GM19193 (cell line): Measurements from ENCODE around the gene LHFPL6.

Experiments used
- POLR2A ChIP-seq: IDR thresholded peaks from 4 replicates; pipeline ENCODE4 v1.6.1; 2011; ENCODE audit not compliant: insufficient read depth, insufficient read length; ENCODE audit errors: extremely low read depth

The LHFPL6 gene

GRCh38 chr13:39483326-39483725 is 119.7 kb downstream of the LHFPL6 start:
- no peak for TF ChIP-seq POLR2A

DNA sequence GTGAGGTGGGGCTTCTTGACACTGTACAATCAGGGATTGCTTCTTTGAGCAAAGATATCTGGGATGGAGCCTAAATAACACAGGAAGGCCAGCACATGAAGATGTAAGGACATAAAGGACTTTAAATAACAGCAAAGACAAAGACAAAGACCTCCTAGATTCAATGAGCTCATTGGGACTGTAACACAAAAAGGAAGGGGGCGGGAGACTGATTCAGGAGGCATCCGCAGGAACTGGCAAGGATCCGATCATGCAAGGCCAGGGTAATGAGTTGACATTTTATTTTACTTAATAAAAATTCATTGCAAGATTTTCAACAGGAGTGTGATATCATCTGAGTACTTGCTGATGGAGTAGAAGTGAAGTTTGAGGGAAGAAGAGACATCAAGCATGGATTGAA is 121.5 kb downstream of the LHFPL6 start:
- TF ChIP-seq POLR2A = no peak

GRCh38 chr13:39474600-39474999 is 128.4 kb downstream of the LHFPL6 start:
- no peak for TF ChIP-seq POLR2A

GRCh38 chr13:39469676-39470075 is 133.3 kb downstream of the LHFPL6 start:
- no peak for TF ChIP-seq POLR2A

DNA sequence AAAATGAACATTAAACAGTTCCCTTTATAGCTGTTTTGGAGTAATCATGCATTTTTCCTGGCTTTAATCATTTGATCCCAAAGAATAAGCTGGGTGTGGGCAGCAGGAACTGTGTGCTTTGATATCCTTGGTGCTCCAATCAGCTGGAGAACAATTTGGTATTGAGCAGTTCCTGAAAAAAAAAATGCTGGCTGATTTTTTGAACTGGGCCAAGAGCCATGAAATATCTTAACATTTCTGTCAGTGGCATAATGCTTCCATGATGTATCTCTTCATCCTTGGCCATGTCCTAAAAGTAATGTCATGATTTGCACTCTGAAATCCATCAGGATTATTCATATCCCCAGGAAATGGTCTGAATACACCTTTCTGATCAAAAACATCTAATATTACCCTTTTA is 134.7 kb downstream of the LHFPL6 start:
- TF ChIP-seq POLR2A = no peak

DNA sequence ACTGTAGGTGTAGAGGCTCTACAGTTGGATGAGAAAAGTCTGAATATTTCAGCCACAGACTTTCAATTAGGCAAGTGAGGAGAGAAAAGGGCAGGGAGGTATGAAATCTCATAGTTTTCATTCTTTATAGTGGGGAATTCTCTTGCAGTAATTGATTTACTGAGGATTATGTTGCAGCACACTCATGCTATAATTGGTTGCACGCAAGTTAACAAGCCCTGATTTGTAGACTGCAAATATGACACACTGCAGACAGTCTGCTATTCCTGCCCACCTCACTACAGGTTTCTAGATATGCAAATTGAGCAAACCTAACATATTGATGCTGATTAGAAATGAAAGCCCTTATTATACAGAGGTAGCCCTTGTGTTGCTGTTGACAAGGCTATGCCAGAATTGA is 139.4 kb downstream of the LHFPL6 start:
- no peak for TF ChIP-seq POLR2A

- no peak for TF ChIP-seq POLR2A
Observed at GRCh38 chr13:39462906-39463305, 140.1 kb downstream of the LHFPL6 start.

GRCh38 chr13:39462428-39462827 is 140.6 kb downstream of the LHFPL6 start:
- no peak for TF ChIP-seq POLR2A

GRCh38 chr13:39461685-39462266 is 141.2 kb downstream of the LHFPL6 start:
- TF ChIP-seq POLR2A = no peak

- no peak for TF ChIP-seq POLR2A
Observed at GRCh38 chr13:39457274-39457673, 145.7 kb downstream of the LHFPL6 start.

DNA sequence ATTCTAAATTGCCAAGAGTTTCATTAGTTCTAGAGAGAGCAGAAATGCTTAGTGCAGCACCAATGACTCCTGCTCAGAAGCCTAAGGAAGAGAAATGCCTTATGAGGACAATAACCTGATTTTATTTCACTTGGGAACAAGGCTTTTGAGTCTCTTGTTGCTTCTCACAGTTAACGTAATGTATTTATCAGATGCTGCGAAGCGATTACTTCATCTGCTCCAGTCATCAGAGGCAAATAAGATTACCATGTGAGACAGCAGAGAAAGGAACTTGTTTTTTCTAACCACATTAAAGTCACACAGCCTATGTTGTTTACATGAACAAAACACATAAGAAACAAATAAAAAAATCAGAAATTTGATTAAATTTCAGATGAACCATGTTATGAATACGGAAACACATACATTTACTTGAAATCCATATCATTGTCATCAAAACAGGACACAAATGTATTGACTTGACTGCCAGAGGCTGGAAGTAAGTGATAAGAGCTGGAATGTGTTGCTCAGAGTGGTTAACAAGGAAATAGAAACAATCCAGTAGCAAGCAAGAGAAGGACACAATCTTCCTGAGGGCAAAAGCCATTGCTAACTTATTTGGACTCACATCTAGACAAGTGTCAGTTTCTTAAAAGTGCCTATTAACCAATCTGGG is 147.3 kb downstream of the LHFPL6 start:
- TF ChIP-seq POLR2A = no peak

GRCh38 chr13:39452834-39453233 is 150.2 kb downstream of the LHFPL6 start:
- TF ChIP-seq POLR2A = no peak

- TF ChIP-seq POLR2A = no peak
Observed at GRCh38 chr13:39452417-39452816, 150.6 kb downstream of the LHFPL6 start.

DNA sequence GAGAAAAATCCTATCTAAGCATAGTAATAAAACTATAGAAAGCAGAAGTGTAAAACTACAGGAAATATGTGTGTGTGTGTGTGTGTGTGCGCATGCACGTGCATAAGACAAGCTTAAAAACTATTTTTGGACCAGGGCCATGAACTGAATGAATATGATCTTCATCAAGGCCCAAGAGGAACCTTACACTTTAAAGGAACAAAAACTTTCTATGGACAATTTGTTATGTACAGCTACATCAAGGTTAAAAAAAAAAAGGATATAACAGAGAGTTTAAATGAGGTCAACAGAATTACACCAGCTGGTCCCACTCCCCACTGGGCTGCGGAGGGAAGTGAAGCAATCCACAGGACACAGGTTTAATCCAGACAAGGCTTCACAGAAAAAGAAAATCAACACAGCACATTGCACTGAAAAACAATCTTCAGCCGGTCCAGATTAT is 151.1 kb downstream of the LHFPL6 start:
- TF ChIP-seq POLR2A = no peak

- TF ChIP-seq POLR2A = no peak
Observed at GRCh38 chr13:39451301-39451700, 151.7 kb downstream of the LHFPL6 start.

DNA sequence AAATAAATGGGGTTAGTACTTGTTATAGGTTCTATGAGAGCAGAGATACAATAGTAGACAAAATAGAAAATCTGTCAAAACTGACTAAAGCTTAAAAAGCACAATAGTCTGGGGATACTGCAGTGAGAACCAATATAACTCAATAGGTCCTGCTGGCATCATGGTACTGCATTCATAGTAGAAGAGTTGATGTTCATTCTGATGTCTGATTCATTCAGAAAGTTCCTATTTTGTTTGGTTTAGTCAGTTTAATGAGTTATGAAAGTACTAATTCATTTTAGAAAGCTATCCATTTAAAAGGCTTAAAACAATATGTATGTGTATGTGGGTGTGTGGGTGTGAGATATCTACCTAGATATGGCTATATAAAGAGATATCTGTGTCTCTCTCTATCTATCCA is 152.8 kb downstream of the LHFPL6 start:
- TF ChIP-seq POLR2A = no peak
